ENCODE results near the gene PHF23.

PHF23 gene

GRCh38 chr17:7224110-7224509, 15.1 kb downstream of the PHF23 start:
- H3K4me3 ChIP-seq (ENCODE audit: low read depth in 1 of 2, low read length in 2 of 2): no peak overlapping the region
- no peak for DNase-seq
- H3K27me3 ChIP-seq (ENCODE audit: insufficient read depth, low read length, poor library complexity): no peaks in the 10 kb centered on the region
- no peak for ATAC-seq (ENCODE audit: insufficient read depth, low read depth)
- no peak overlapping the region for H3K27ac ChIP-seq (ENCODE audit: low read length)
- H3K9me3 ChIP-seq (ENCODE audit: insufficient read depth, low read length, severe bottlenecking): no peaks in the 10 kb centered on the region
- no peak overlapping the region for H3K9ac ChIP-seq (ENCODE audit: low read depth, low read length)
- TF ChIP-seq CTCF (IDR thresholded peaks at IDR 0.05; ENCODE audit: borderline replicate concordance, extremely low read depth, low read length, poor library complexity, severe bottlenecking) (no peak), EZH2 (IDR thresholded peaks at IDR 0.05; ENCODE audit: borderline replicate concordance, low read depth, low read length, severe bottlenecking) (no peak)
- H3K36me3 ChIP-seq (ENCODE audit: insufficient read depth, low read length): peaks cover 84% of the 10 kb centered on the region
- H3K4me1 ChIP-seq (ENCODE audit: insufficient read depth, low read length): peaks cover 30% of the 10 kb centered on the region
- H3K79me2 ChIP-seq (ENCODE audit: insufficient read depth, low read length): peaks cover 29% of the 10 kb centered on the region
- H4K20me1 ChIP-seq (ENCODE audit: insufficient read depth, low read length): peaks cover 38% of the 10 kb centered on the region
- H3K4me2 ChIP-seq (ENCODE audit: insufficient read depth, low read length): no peak overlapping the region
- no peak overlapping the region for H2AFZ ChIP-seq (ENCODE audit: low read depth, low read length)

DNA sequence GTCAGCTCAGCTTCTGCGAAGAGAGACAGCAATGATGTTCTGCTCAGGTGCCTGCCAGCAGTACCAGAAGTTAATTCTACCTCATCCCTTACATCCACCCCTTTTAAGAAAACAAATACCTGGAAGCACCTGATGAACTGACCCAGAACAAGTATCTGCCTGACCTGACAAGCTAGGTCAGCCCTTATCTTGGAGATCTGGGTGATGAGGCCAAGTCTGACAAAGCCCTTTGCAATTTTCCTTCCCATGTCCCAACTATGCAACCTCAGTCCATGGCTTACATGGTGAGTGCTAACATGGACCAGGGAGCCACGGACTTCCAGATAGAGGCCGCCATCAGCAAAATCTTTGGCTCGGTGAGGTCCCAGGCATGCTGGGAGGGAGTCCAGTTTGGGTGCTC, 15.9 kb downstream of the PHF23 start:
- no peaks in the 10 kb centered on the region for H3K27me3 ChIP-seq (ENCODE audit: insufficient read depth, low read length, poor library complexity)
- peaks cover 26% of the 10 kb centered on the region for H3K79me2 ChIP-seq (ENCODE audit: insufficient read depth, low read length)
- no peaks in the 10 kb centered on the region for H3K9me3 ChIP-seq (ENCODE audit: insufficient read depth, low read length, severe bottlenecking)
- no peak overlapping the region for H3K9ac ChIP-seq (ENCODE audit: low read depth, low read length)
- H3K27ac ChIP-seq (ENCODE audit: low read length): no peak overlapping the region
- DNase-seq (no peak), ATAC-seq (ENCODE audit: insufficient read depth, low read depth) (no peak)
- H3K4me1 ChIP-seq (ENCODE audit: insufficient read depth, low read length): peaks cover 38% of the 10 kb centered on the region
- H3K4me2 ChIP-seq (ENCODE audit: insufficient read depth, low read length): no peak overlapping the region
- H3K4me3 ChIP-seq (ENCODE audit: low read depth in 1 of 2, low read length in 2 of 2): no peak overlapping the region
- peaks cover 38% of the 10 kb centered on the region for H4K20me1 ChIP-seq (ENCODE audit: insufficient read depth, low read length)
- no peak overlapping the region for H2AFZ ChIP-seq (ENCODE audit: low read depth, low read length)
- TF ChIP-seq EZH2 (IDR thresholded peaks at IDR 0.05; ENCODE audit: borderline replicate concordance, low read depth, low read length, severe bottlenecking): no peak
- H3K36me3 ChIP-seq (ENCODE audit: insufficient read depth, low read length): peaks cover 76% of the 10 kb centered on the region

DNA sequence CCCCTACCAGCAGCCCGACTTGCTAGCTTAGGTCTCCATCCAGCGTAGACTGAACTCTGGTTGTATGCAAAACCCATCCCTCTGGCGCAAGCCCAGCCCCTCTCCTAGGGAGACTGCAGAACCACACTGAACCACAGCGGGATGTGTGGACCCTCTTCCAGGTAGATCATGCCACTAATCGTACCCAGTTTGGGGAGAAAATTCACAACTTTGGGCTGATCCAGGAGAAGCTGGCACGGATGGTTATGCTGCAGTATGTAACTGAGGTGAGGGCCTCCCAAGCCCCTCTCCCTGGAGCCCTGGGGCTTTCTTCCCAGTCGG, 16.3 kb downstream of the PHF23 start:
- Histone ChIP-seq H3K27me3 (ENCODE audit: insufficient read depth, low read length, poor library complexity) (no peaks in the 10 kb centered on the region), H4K20me1 (ENCODE audit: insufficient read depth, low read length) (peaks cover 38% of the 10 kb centered on the region), H3K4me2 (ENCODE audit: insufficient read depth, low read length) (no peak overlapping the region), H3K36me3 (ENCODE audit: insufficient read depth, low read length) (peaks cover 72% of the 10 kb centered on the region), H3K9me3 (ENCODE audit: insufficient read depth, low read length, severe bottlenecking) (no peaks in the 10 kb centered on the region), H3K9ac (ENCODE audit: low read depth, low read length) (no peak overlapping the region), H3K4me3 (ENCODE audit: low read depth in 1 of 2, low read length in 2 of 2) (no peak overlapping the region), H3K79me2 (ENCODE audit: insufficient read depth, low read length) (peaks cover 26% of the 10 kb centered on the region), H3K27ac (ENCODE audit: low read length) (no peak overlapping the region), H2AFZ (ENCODE audit: low read depth, low read length) (no peak overlapping the region), H3K4me1 (ENCODE audit: insufficient read depth, low read length) (peaks cover 42% of the 10 kb centered on the region)
- TF ChIP-seq CTCF (IDR thresholded peaks at IDR 0.05; ENCODE audit: borderline replicate concordance, extremely low read depth, low read length, poor library complexity, severe bottlenecking) (no peak), EZH2 (IDR thresholded peaks at IDR 0.05; ENCODE audit: borderline replicate concordance, low read depth, low read length, severe bottlenecking) (no peak)
- ATAC-seq (ENCODE audit: insufficient read depth, low read depth) (no peak), DNase-seq (no peak)

DNA sequence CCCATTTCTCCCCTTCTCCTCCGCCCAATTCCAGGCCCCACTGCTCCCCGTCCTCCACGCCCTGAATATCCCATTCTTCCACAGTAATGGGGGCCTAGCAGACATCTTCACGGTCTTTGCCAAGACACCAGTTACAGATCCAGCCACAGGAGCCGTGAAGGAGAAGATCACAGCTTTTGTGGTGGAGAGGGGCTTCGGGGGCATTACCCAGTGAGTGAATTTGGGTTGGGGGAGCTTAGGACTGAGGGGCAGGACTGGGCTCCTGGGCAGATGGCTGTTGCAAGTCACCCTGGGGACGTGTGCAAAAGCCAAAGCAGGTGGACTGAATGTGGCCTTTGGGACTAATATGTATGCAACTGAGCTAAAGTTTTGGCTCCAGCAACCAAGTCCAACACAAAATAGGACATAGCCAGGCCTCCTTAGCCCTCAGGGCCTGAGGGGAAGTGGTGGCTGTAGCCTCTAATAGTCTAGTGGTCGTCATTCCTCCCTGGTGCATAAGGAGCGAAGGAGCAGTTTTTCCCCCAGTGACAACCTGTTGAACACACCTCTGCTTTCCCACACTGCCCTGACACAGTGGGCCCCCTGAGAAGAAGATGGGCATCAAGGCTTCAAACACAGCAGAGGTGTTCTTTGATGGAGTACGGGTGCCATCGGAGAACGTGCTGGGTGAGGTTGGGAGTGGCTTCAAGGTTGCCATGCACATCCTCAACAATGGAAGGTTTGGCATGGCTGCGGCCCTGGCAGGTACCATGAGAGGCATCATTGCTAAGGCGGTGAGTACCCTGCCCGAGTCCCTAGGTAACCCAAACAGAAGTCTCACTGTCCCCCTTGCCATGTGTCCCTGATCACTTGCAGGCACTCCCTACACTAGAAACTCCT, 16.9 kb downstream of the PHF23 start:
- Histone ChIP-seq H3K4me3 (ENCODE audit: low read depth in 1 of 2, low read length in 2 of 2) (no peak overlapping the region), H3K4me2 (ENCODE audit: insufficient read depth, low read length) (peak overlapping the region; percentile 88; the same call in 1 of the 2 replicates), H4K20me1 (ENCODE audit: insufficient read depth, low read length) (peaks cover 36% of the 10 kb centered on the region), H3K79me2 (ENCODE audit: insufficient read depth, low read length) (peaks cover 26% of the 10 kb centered on the region), H3K9me3 (ENCODE audit: insufficient read depth, low read length, severe bottlenecking) (no peaks in the 10 kb centered on the region), H3K27ac (ENCODE audit: low read length) (0 out of 2 replicates have a peak overlapping the region, but pooled peaks have one; percentile 5), H3K4me1 (ENCODE audit: insufficient read depth, low read length) (peaks cover 47% of the 10 kb centered on the region), H2AFZ (ENCODE audit: low read depth, low read length) (no peak overlapping the region), H3K27me3 (ENCODE audit: insufficient read depth, low read length, poor library complexity) (no peaks in the 10 kb centered on the region), H3K36me3 (ENCODE audit: insufficient read depth, low read length) (peaks cover 66% of the 10 kb centered on the region), H3K9ac (ENCODE audit: low read depth, low read length) (no peak overlapping the region)
- no peak for ATAC-seq (ENCODE audit: insufficient read depth, low read depth)
- TF ChIP-seq EZH2 (IDR thresholded peaks at IDR 0.05; ENCODE audit: borderline replicate concordance, low read depth, low read length, severe bottlenecking) (no peak), CTCF (IDR thresholded peaks at IDR 0.05; ENCODE audit: borderline replicate concordance, extremely low read depth, low read length, poor library complexity, severe bottlenecking) (no peak)
- no peak for DNase-seq

All from DND-41 (cell line).